ENCODE data around the gene PRKAG2. TPM values are rescaled to one million over a fixed set of nuclear protein-coding genes. Genes with fewer than 3 reads are reported as not detected.

PRKAG2 gene
- total and polyA plus RNA-seq, 2 of the 13 experiments (the other 11 are each of a cell fraction or from before 2014, with no cell fraction given), result 0.90 to 1.3 TPM

DNA sequence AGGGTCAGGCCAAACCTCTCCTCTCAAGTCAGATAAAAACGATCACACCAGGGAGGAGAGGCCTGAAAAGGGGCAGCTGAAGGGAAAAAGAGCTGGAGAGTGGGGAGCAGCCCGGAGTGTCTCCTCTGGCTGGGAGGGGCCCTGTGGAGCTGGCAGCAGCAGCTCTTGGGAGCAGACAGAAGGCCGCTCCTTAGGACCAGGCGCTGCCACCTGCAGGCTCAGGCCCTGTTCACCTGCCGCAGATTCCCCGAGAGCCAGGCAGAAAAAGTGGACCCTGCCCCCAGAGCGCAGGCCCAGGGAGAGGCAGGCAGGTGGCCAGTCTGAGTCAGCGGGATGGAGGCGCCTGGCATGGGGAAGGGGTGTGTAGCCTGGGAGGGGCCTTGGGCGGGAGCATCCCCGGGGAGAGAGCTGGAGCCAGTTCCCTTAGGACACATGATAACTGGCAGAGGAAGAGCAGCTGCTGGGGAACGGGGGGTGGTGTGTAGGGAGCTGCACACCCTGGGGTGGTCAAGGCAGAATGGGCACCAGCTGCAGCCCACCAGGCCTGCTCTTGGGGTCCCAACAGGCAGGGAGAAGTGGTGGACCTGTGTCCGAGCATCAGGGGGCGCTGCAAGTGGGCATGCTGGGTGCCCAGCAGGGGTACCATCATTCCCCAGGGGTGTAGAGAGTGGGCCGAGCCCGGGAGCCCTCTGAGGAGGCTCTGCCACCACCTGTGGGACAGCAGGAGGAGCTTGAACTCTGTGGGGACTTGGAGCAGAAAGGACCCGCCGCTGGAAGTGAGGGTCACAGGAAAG lies 180.0 kb downstream of the PRKAG2 start (continued):
- TF ChIP-seq, protein P1, sequence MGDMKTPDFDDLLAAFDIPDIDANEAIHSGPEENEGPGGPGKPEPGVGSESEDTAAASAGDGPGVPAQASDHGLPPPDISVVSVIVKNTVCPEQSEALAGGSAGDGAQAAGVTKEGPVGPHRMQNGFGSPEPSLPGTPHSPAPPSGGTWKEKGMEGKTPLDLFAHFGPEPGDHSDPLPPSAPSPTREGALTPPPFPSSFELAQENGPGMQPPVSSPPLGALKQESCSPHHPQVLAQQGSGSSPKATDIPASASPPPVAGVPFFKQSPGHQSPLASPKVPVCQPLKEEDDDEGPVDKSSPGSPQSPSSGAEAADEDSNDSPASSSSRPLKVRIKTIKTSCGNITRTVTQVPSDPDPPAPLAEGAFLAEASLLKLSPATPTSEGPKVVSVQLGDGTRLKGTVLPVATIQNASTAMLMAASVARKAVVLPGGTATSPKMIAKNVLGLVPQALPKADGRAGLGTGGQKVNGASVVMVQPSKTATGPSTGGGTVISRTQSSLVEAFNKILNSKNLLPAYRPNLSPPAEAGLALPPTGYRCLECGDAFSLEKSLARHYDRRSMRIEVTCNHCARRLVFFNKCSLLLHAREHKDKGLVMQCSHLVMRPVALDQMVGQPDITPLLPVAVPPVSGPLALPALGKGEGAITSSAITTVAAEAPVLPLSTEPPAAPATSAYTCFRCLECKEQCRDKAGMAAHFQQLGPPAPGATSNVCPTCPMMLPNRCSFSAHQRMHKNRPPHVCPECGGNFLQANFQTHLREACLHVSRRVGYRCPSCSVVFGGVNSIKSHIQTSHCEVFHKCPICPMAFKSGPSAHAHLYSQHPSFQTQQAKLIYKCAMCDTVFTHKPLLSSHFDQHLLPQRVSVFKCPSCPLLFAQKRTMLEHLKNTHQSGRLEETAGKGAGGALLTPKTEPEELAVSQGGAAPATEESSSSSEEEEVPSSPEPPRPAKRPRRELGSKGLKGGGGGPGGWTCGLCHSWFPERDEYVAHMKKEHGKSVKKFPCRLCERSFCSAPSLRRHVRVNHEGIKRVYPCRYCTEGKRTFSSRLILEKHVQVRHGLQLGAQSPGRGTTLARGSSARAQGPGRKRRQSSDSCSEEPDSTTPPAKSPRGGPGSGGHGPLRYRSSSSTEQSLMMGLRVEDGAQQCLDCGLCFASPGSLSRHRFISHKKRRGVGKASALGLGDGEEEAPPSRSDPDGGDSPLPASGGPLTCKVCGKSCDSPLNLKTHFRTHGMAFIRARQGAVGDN (CRISPR knock-in tag; IDR thresholded peaks at IDR 0.05), result peak; percentile 36; the same call in 1 of the 2 replicates
- TF ChIP-seq ZMAT3 (CRISPR knock-in tag; conservative IDR thresholded peaks at IDR 0.05), result no peak
- no peak for TF ChIP-seq ZFP41 (CRISPR knock-in tag; IDR thresholded peaks at IDR 0.05; ENCODE audit: borderline replicate concordance)
- no peak for TF ChIP-seq ZNF615 (CRISPR knock-in tag; IDR thresholded peaks at IDR 0.05; ENCODE audit: borderline replicate concordance)
- TF ChIP-seq FIP1L1 (IDR thresholded peaks at IDR 0.05; ENCODE audit: borderline replicate concordance, insufficient read depth, low read depth, low read length), result no peak
- TF ChIP-seq, protein P2, sequence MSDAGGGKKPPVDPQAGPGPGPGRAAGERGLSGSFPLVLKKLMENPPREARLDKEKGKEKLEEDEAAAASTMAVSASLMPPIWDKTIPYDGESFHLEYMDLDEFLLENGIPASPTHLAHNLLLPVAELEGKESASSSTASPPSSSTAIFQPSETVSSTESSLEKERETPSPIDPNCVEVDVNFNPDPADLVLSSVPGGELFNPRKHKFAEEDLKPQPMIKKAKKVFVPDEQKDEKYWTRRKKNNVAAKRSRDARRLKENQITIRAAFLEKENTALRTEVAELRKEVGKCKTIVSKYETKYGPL (CRISPR knock-in tag; IDR thresholded peaks at IDR 0.05), result no peak
- no peak for TF ChIP-seq ZNF562 (CRISPR knock-in tag; IDR thresholded peaks at IDR 0.05; ENCODE audit: borderline replicate concordance)
- TF ChIP-seq, protein P3, sequence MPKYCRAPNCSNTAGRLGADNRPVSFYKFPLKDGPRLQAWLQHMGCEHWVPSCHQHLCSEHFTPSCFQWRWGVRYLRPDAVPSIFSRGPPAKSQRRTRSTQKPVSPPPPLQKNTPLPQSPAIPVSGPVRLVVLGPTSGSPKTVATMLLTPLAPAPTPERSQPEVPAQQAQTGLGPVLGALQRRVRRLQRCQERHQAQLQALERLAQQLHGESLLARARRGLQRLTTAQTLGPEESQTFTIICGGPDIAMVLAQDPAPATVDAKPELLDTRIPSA (CRISPR knock-in tag; IDR thresholded peaks at IDR 0.05; ENCODE audit: borderline replicate concordance), result no peak
- no peak for TF ChIP-seq EZH2 (conservative IDR thresholded peaks at IDR 0.05; ENCODE audit: low read depth, low read length)
- TF ChIP-seq HDAC6 (IDR thresholded peaks at IDR 0.05; ENCODE audit: low read depth, low read length), result no peak
- TF ChIP-seq EEA1 (CRISPR knock-in tag; IDR thresholded peaks at IDR 0.05; ENCODE audit: borderline replicate concordance), result no peak
- TF ChIP-seq HDAC2 (CRISPR knock-in tag; IDR thresholded peaks at IDR 0.05), result no peak
- TF ChIP-seq HNRNPL (IDR thresholded peaks at IDR 0.05; ENCODE audit: low read depth, low read length), result 0 out of 2 replicates have a peak, but pooled peaks have one; percentile 51
- TF ChIP-seq MXD4 (CRISPR knock-in tag; IDR thresholded peaks at IDR 0.05), result no peak
- peak; percentile 23 for TF ChIP-seq ZEB1 (IDR thresholded peaks at IDR 0.05; ENCODE audit: insufficient replicate concordance, low read depth)
- TF ChIP-seq, protein P4, sequence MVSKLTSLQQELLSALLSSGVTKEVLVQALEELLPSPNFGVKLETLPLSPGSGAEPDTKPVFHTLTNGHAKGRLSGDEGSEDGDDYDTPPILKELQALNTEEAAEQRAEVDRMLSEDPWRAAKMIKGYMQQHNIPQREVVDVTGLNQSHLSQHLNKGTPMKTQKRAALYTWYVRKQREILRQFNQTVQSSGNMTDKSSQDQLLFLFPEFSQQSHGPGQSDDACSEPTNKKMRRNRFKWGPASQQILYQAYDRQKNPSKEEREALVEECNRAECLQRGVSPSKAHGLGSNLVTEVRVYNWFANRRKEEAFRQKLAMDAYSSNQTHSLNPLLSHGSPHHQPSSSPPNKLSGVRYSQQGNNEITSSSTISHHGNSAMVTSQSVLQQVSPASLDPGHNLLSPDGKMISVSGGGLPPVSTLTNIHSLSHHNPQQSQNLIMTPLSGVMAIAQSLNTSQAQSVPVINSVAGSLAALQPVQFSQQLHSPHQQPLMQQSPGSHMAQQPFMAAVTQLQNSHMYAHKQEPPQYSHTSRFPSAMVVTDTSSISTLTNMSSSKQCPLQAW (CRISPR knock-in tag; IDR thresholded peaks at IDR 0.05), result no peak
- TF ChIP-seq MEIS2 (CRISPR knock-in tag; IDR thresholded peaks at IDR 0.05), result no peak
- TF ChIP-seq, protein P5, sequence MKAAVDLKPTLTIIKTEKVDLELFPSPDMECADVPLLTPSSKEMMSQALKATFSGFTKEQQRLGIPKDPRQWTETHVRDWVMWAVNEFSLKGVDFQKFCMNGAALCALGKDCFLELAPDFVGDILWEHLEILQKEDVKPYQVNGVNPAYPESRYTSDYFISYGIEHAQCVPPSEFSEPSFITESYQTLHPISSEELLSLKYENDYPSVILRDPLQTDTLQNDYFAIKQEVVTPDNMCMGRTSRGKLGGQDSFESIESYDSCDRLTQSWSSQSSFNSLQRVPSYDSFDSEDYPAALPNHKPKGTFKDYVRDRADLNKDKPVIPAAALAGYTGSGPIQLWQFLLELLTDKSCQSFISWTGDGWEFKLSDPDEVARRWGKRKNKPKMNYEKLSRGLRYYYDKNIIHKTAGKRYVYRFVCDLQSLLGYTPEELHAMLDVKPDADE (CRISPR knock-in tag; IDR thresholded peaks at IDR 0.05), result no peak
- TF ChIP-seq RNF2 (conservative IDR thresholded peaks at IDR 0.05; ENCODE audit: low read depth), result no peak
- TF ChIP-seq ZBTB7B (CRISPR knock-in tag; IDR thresholded peaks at IDR 0.05), result no peak
- TF ChIP-seq BCL6 (CRISPR knock-in tag; IDR thresholded peaks at IDR 0.05), result peak; percentile 65
